GM19238 (cell line): ENCODE data around the gene KRTAP4-9.
"Not testable (repeated sequence)": the region's sequence is repeated elsewhere in the genome, so short reads cannot be mapped to it uniquely, and the experiment has no call there.

Experiments used
- DNase-seq: peaks from one replicate; pipeline ENCODE4 v3.0.0; 2011; ENCODE audit warnings: low spot score; ENCODE audit not compliant: insufficient read length

The KRTAP4-9 gene

DNA sequence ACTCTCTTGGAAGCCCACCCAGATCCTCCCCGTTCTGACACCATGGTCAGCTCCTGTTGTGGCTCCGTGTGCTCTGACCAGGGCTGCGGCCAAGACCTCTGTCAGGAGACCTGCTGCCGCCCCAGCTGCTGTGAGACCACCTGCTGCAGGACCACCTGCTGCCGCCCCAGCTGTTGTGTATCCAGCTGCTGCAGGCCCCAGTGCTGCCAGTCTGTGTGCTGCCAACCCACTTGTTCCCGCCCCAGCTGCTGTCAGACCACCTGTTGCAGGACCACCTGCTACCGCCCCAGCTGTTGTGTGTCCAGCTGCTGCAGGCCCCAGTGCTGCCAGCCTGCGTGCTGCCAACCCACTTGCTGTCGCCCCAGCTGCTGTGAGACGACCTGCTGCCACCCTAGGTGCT is at the start of gene KRTAP4-9:
Gene KRTAP4-9, plus strand, starts transcription at position 43 of the 400 bp plus-strand sequence. Its CDS starts 0 bp downstream, at position 43.
- DNase-seq, result not testable (repeated sequence)

DNA sequence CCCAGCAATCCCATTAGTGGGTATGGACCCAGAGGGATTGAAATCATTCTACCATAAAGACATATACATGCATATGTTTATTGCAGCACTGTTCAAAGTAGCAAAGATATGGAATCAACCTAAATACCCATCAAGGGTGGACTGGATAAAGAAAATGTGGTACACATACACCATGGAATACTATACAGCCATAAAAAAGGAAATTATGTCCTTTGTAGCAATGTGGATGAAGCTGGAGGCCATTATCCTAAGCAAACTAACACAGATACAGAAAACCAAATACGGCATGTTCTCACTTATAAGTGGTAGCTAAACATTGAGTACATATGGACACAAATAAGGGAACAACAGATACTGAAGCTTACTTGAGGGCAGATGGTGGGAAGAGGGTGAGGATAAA is 47.6 kb upstream of the KRTAP4-9 start:
- no peak for DNase-seq

DNA sequence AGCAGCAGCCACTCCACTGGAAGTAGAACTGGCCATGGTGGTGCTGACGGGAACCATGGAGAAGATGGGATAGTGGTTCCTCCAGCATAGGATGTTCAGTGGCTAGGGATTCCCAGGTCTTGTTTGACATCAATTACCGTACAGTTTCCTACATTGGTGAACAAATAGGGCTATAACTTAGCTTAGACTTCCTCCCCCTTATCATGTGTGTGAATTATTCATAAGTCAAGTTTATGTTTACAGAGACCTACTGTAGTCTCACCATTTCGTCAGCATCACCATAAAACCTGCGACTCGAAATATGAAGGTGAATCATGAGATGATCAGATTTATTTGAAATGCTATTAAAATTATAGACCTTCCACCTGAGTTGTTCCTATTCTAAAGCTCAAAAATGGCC is 46.4 kb upstream of the KRTAP4-9 start:
- no peak for DNase-seq

DNA sequence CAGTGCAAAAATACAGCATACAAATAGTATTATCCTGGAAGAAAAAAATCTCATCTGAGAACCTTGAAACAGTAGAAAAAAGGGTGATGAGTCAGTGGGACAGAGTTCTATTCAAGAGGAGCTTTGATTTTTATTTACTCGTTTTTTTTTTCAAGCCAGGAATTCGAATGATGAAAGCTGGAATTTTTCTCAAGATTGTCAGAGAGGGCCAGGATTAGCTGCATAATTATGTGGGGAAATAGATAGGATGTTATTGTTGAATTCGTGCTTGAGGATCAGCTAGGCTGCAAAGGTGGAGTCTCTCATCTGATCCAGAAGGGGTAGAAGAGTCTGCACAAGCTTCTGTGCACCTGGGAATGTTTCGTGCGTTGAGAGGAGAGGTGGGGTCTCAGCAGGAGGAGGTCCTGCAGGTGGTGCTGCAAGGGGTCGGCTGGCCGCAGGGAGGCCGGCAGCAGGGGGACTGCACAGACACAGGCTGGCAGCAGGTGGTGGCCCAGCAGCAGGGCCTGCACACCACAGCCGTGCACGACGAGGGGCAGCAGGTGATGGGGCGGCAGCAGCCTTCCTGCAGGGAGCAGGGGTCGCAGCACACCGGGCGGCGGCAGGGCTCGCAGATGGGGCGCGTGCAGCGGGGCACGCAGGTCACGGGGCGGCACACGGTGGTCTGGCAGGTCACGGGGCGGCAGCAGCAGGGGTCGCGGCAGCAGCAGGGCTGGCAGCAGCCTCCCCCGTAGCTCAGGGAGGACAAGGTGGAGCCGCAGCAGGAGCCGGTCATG is 45.7 kb upstream of the KRTAP4-9 start:
- not testable (repeated sequence) for DNase-seq

DNA sequence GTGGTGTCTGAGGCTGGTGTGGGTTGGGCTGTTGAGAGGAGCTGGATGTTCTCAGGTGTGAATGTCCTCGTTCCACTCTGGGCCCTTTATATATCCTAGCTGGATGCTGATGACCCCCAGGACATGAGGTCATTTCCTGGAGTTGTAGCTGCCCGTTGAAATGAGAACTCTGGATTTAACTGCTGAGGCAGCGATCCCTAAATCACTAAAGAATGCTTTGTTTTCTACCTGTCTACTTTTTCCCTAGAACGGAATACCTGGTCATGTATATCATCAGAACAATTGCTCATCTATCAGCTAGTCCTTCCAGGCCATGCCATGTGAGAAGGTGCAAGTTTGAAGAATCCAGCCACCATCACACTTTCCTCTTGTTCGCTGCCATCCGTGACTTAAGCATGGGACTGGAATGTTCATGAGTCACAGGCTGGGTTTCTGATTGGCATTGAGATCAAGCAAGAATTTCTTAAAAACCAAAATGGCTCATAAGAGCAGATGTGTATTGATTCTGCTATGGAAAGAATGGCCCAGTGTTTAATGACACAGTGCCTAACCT is 45.1 kb upstream of the KRTAP4-9 start, which contains the start of gene KRTAP2-3:
Gene KRTAP2-3, minus strand, starts transcription at position 63 of the 553 bp plus-strand sequence. CDS start 64 bp downstream, outside the sequence.
- DNase-seq, result no peak

DNA sequence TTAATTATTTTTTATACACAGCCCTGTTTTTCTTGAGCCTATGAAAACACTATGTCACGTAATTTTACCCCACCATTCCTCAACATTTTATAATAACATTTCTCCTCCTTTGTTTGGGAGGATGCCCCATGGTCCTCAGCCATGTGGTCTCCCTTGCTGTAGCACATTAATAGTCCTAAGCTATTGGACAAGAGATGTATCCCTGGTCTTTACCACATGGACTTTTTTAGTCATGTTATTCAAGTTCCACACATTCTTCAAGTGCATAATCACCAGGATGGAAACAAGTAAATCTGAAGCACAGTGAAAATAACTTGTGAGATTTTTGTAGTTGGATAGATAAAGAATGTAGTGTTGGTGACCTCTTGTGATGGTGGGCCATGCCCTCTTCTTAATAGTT is 43.2 kb upstream of the KRTAP4-9 start:
- no peak for DNase-seq

DNA sequence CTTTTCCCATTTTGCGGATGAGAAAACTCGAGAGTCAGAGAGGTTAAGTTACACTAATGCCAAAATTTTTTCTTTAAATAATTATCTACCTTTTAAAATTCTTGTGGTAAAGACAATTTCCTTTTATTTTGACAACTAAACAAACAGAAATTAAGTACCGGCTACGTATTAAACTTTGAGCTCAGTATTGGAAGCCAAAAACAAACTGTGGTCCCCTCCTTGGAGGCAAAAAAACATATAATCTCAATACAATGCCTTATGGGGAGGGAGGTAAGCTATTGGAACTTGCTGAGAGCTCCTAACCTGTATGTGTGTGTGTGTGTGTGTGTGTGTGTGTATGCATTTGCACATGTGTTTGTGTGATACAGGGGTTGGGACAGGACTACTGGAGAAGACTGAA is 41.7 kb upstream of the KRTAP4-9 start:
- no peak for DNase-seq

DNA sequence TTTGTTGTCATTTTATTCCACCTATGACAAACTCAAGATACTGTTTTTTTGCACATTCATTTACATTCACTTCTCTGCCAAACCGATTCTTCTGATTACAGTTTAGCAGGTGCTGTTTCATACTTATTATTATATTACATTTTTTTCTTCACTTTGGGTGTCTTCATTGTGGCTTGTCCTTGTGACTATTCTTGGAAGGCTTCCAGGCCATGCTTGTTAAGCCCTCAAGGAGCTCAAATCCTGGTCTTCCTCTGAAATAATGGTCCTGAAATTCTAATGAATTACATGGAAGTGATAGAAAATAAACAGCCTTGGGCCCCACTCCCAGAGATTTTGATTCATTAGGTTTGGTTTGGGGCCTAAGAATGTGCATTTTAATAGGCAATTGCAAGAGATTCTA is 40.9 kb upstream of the KRTAP4-9 start:
- DNase-seq, result no peak

DNA sequence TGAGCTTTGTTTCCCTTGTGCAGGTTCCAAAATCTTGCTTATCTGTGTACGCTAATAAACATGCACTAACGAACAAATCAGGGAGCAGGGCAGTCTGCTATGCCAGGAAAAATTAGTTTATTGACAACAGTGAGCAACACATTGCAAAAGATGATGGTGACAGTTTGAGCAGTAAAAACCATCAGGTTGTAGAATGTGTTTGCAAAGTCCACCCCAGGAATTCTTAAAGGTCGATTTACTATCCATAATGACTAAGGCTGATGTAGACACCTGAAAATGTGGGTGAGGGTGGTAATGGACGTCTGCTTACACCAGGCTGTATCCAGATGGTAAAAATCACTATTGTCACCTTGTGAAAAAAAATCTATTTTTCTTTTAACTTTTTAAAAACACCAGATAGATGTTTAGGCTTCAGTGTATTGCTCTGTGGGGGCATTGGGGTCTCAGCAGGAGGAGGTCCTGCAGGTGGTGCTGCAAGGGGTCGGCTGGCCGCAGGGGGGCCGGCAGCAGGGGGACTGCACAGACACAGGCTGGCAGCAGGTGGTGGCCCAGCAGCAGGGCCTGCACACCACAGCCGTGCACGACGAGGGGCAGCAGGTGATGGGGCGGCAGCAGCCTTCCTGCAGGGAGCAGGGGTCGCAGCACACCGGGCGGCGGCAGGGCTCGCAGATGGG is 40.0 kb upstream of the KRTAP4-9 start:
- not testable (repeated sequence) for DNase-seq

DNA sequence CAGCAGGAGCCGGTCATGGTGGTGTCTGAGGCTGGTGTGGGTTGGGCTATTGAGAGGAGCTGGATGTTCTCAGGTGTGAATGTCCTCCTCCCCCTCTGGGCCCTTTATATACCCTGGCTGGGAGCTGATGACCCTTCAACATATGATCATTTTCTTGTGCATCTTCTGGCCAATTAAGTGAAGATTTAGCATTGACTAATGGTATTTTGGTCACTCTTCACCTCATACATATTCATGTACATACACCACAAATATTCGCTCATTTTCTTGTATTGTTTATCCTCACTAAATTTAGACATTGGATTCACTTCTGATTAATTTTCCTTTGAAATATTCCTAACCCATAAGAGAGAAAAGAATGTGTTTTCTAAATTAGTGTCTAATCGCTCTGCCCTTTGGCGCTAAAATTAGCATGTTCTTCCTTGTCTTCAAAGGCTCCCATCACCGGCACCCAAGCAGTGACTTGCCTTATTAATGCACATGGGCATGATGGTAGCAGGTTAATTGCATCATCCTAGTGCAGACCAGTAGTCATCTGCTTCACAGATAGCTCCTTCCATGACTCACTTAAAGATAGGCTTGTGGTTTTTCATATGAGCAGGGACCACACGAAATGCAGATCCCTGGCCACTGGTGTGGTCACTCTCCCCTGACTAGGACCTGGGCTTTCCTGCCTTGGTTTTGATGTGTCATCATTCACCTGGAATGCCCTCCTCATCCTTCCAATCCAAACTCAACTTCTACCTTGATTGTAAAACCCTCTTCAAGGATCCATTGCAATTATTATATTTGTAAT is 39.2 kb upstream of the KRTAP4-9 start, which contains the start of gene KRTAP2-4:
Gene KRTAP2-4, minus strand, starts transcription at position 51 of the 796 bp plus-strand sequence. Its CDS starts 34 bp downstream, at position 17.
- no peak for DNase-seq

DNA sequence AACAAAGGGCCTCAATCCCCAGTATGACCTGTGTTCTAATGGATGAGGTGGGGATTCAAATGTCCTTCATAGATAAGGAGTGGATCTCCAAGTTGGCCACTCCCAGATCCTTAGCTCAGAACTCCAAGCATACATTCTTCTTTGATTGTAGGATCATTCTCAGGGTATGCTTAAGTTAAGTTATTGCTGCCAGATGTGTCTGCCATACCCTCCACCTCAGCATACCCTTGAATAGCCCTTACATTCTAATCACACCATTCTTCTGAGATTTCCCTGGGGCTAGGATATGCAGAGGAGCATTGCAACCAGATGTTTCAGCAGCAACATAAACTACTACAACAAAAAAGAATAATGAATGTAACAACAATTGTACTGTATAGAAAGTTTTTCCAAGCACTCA is 37.9 kb upstream of the KRTAP4-9 start:
- DNase-seq, result no peak

DNA sequence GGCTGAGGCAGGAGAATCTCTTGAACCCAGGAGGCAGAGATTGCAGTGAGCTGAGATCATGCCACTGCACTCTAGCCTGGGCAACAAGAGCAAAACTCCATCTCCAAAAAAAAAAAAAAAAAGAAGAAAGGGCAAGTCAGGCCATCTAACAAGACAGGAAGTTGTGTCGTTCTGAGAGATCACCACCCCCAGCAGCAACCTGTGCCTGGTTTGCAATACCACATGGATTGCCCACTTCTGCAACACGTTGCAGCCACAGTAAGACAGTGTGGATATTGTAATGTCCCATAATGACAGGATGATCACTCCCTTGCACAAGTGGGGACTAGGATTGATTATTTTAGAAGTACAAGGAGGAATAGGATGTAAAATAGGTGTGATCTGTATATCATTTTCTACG is 36.2 kb upstream of the KRTAP4-9 start:
- DNase-seq, result no peak

DNA sequence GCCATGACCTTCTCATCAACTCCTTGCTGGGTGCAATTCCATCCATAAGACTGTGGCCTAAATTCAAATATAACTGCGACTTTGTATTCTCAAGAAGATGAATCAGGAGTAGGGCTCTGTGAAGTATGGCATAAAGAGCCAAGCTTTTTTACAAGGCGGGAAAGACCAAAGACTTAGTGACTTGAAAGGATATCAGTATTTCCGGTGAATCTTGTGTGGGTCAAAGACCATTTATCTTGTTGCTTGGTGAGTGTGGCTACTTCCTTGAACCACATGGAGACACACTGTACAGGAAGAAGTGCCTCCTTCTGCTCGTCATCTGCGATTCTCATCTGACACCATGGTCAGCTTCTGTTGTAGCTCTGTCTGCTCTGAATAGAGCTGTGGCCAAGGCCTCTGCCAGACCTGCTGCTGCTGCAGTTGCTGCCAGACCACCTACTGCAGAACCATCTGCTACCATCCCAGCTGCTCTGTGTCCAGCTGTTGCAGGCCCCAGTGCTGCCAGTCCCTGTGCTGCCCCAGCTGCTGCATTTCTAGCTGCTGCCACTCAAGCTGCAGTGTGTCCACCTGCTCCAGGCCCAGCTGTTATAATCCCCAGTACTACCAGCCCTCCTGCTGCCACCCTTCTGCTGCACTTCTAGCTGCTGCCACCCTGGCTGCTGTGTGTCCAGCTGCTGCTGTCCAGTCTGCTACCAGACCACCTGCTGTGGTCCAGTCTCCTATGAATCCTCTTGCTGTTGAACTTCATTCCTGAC is 33.4 kb upstream of the KRTAP4-9 start:
- no peak for DNase-seq

DNA sequence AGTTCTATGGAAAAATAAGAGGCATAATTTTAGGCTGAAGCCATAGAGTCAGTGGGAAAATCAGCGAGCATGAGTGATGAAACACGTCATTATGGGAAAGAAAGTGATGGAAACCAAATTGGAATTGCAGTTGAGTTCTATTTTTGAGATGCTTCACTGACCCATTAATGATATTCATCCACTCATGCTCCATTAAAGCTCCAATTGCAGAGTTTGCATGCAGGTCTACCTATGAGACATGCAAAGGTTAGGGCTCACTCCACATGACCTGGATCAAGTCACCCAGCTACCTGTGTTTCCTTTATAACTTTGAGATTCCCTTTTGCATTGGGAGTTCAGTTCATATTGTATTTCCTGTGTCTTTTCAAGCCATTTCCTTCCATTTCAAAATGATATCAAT is 31.5 kb upstream of the KRTAP4-9 start:
- DNase-seq, result no peak

DNA sequence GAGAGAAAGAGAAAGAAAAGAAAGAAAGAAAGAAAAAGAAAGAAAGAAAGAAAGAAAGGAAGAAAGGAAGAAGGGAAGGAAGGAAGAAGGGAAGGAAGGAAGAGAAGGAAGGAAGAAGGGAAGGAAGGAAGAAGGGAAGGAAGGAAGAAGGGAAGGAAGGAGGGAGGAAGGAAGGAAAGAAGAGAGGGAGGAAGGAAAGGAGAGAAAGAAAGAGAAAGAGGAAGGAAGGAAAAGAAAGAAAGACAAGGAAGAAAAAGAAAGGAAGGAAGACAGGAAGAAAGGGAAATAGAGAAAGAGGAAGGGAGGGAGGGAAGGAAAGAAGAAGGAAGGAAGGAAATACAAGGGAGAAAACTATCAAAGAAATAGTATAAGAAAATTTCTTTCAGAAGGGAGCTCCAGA is 28.4 kb upstream of the KRTAP4-9 start:
- DNase-seq, result no peak

DNA sequence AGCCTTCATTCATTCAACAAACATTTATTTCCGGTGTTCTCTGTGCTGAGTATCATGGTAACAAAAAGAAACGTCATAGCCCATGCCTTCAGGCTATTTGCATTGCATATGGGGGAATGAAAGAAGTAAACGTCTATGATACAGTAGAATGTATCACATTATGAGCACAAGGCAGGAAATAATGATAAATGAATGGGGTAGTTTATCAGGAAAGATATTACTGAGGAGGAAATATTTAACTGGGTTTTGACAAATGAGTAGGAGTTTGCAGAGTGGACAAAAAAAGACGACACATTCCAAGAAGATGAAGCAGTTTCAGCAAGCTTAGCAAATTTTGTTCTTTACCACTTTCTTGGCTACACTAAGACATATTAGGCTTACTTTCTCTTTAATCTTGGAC is 22.6 kb upstream of the KRTAP4-9 start:
- no peak for DNase-seq

DNA sequence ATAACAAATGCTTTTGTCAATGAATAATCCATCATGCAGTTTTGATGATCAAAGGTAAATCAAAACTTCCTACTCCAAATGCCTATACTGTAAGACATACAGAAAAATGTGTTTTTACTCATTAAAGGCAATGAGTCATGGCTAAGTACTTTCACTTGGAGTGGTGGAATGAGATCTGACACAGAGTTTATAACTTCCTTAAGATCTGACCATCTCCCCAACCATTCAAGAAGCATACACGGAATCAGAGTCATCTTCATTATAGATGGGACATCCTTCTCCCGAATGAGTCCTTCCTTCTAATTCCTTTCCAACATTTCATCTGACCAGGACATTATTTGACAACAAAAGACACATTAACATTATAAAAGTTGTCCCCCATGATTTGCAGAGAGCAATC is 21.8 kb upstream of the KRTAP4-9 start:
- DNase-seq, result not testable (repeated sequence)

DNA sequence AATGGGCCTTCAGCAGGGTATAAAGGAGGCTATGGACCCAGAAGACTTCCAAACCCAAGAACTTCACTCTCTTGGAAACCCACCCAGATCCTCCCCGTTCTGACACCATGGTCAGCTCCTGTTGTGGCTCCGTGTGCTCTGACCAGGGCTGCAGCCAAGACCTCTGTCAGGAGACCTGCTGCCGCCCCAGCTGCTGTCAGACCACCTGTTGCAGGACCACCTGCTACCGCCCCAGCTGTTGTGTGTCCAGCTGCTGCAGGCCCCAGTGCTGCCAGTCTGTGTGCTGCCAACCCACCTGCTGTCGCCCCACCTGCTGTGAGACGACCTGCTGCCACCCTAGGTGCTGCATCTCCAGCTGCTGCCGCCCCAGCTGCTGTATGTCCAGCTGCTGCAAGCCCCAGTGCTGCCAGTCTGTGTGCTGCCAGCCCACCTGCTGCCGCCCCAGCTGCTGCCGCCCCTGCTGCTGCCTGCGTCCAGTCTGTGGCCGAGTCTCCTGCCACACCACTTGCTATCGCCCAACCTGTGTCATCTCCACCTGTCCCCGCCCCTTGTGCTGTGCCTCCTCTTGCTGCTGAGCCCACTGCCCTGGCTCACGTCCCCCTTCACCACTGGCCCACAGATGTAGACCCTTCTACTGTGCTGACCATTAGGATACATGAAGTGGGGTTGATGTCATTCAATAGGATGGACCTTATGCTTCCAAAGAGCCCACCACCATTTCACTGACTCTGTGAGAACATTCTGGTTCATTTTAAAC is 20.9 kb upstream of the KRTAP4-9 start, which contains the start of gene KRTAP4-7:
Gene KRTAP4-7, plus strand, starts transcription at position 51 of the 757 bp plus-strand sequence. Its CDS starts 57 bp downstream, at position 108.
- DNase-seq, result not testable (repeated sequence)

DNA sequence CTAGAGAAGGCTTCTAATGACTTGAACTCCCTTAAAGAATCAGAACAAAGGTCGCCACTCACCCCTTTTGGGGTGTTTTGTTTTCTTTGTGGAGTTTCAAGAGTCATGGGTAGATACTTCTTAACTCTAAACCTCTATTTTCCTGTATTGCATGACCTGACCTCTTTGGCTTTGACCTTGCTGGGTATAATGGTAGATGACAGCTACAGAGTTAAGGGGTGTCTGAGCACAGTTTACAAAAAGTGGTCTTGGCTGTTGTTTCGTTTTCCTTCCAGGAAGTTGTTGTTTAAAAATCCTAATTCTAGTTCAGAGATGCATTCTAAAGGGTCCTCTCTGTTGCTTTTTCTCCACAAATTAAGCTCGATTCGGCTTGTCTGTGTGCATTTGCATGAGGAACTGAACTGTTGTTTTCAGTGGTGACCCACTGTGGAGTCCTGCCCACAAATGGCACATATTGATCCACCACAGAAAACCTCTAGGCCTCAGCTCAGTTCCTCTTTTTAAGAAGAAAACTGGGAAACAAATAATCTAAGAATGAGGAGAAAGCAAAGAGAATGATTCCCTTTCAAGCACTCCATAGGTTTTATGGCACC is 16.3 kb upstream of the KRTAP4-9 start:
- not testable (repeated sequence) for DNase-seq
